Coronary artery (tissue), 2 donors: ENCODE data around the gene GOLGA8N.
A peak's percentile ranks its signal among the peaks of the same experiment; 100 is the strongest.

Experiments used
- DNase-seq: peaks from one replicate; pipeline ENCODE4 v3.0.0-alpha.2; 2017; ENCODE audit warnings: low spot score
- H3K27ac ChIP-seq, 2 donors: fragments of 200-600 bp; sonication (generic); one replicate each; pipeline ENCODE4 v1.5.1; 2016 to 2019
- H3K4me3 ChIP-seq: fragments of 200-600 bp; sonication (generic); 2 replicates; pipeline ENCODE4 v1.5.1; 2016; ENCODE audit warnings: mild to moderate bottlenecking, moderate library complexity
- CTCF ChIP-seq: fragments of 200-600 bp; sonication (generic); IDR thresholded peaks from one replicate; pipeline ENCODE4 v1.5.1; 2019; ENCODE audit warnings: antibody characterized with exemption

The GOLGA8N gene

GRCh38 chr15:32636908-32637567 lies 43.8 kb downstream of the GOLGA8N start:
- TF ChIP-seq CTCF, result no peak
- DNase-seq, result no peak
- no peak overlapping the region for H3K27ac ChIP-seq
- H3K4me3 ChIP-seq, result no peak overlapping the region

- Histone ChIP-seq H3K27ac (no peak overlapping the region), H3K4me3 (no peak overlapping the region)
- no peak for DNase-seq
- TF ChIP-seq CTCF, result no peak
Measured at GRCh38 chr15:32637704-32638103, 44.4 kb downstream of the GOLGA8N start.

- H3K4me3 ChIP-seq, result peak within 1 kb of the TSS; percentile 56
- TF ChIP-seq CTCF, result no peak
- no peak for DNase-seq
- H3K27ac ChIP-seq, result no peak within 1 kb of the TSS
Measured at GRCh38 chr15:32641517-32642059, 48.3 kb downstream of the GOLGA8N start, which contains the start of gene SCG5. TSS of gene SCG5 (plus strand) at chr15:32641710. CDS start at chr15:32643593, 1,883 bp downstream.

- DNase-seq, result no peak
- Histone ChIP-seq H3K4me3 (no peak overlapping the region), H3K27ac (no peak overlapping the region)
- TF ChIP-seq CTCF, result no peak
Measured at GRCh38 chr15:32642667-32643435, 49.6 kb downstream of the GOLGA8N start.

- no peak for DNase-seq
- H3K27ac ChIP-seq, result no peak overlapping the region
- no peak for TF ChIP-seq CTCF
- no peak overlapping the region for H3K4me3 ChIP-seq
Measured at GRCh38 chr15:32643907-32644445, 50.7 kb downstream of the GOLGA8N start.

- TF ChIP-seq CTCF, result no peak
- Histone ChIP-seq H3K4me3 (no peak overlapping the region), H3K27ac (no peak overlapping the region)
- DNase-seq, result no peak
Measured at GRCh38 chr15:32646291-32646690, 53.0 kb downstream of the GOLGA8N start.
